NCI-H2107 treated with DMSO at 0.1 percent for 48 hours (cell line): ENCODE measurements around the gene ZMYND12.
A peak's percentile ranks its signal among the peaks of the same experiment; 100 is the strongest.

ENCODE experiments used
- DNase-seq: peaks from one replicate; lab custom pipeline; 2025; ENCODE audit not compliant: unreplicated experiment; lab: John Stamatoyannopoulos, UW

Gene ZMYND12

DNA sequence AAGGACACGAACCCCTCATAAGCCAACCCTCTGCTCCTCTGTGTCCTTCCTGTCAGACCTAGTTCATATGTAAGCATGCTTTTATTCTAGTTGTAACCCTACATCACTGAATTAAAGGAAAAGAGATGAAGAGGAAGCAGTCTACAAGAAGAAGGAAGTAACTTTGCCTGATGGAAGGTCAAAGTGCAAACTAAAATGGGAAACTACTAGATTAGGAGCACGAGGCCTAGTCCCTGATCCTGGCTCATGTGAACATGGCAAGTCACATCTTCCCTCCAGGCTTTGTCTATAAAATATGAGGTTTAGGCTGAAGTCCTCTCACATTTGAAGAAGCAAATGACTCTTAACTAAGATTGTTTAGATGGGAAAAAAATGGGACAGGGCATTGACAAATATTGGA, 13.2 kb downstream of the ZMYND12 start:
- DNase-seq = no peak

DNA sequence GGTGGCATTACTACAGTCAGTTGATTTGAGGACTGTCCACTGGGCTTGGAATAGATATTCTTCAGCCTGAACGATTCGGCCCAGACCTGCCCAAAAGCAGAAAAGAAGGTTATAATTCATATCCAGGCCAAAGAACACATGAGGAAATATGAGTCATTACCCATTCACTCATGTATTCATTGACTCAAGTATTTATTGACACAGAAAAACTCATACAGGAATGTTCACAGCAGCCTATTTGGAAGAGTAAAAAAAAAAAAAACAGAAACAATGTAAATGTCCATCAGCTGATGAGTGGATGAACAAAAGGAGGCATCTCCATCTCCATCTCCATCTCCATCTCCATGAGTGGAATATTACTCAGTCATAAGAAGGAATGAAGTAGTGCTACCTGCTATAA, 15.9 kb downstream of the ZMYND12 start:
- no peak for DNase-seq

DNA sequence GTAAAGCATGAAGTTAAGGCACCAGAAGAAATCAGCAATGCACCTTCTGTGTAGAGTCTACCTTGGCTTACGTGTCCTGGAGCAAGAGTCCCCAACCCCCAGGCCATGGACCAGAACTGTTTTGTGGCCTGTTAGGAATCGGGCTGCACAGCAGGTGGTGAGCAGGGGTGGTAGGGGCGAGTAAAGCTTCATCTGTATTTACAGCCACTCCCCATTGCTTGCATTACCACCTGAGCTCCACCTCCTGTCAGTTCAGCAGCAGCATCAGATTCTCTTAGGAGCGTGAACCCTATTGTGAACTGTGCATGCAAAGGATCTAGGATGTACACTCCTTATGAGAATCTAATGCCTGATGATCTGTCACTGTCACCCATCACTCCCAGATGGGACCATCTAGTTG, 21.5 kb downstream of the ZMYND12 start:
- no peak for DNase-seq

DNA sequence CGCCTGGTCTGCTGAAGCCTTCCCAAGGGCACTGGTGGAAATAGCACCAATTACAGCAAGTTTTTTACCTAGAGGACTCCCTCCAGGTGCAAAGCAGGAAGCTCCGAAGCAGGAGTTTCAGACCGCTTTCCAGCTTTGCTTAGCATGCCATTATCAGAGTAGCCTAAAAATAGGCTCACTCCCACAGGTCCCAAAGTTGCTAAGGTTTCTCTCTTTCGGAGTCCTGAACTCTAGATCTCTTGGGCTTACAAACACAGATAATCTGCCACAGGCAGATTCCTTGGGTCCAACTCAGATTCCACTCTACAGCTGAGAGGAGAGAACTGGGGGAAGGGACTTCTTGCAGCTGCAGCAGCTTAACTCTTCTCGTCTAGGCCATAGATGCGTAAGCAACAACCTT, 22.5 kb downstream of the ZMYND12 start:
- DNase-seq = no peak

DNA sequence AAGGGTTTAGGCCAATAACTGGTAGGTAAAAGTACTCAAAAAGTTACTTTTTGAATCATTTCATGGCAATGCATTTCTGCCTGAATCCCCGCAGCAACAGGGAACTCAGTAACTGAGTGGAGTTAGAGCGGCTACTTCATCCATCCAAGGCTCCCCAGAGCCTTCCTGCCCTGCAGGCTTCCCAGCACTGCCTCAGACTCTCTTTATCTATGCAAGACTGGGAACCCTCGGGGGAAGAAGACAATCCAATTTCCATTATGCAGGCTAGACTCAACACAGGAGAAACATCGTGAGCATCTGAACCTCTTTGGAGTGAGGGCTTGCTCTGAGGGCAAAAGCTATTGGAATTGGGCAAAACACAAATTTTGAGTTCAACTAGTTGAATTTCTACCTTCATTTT, 23.1 kb downstream of the ZMYND12 start:
- DNase-seq = no peak

DNA sequence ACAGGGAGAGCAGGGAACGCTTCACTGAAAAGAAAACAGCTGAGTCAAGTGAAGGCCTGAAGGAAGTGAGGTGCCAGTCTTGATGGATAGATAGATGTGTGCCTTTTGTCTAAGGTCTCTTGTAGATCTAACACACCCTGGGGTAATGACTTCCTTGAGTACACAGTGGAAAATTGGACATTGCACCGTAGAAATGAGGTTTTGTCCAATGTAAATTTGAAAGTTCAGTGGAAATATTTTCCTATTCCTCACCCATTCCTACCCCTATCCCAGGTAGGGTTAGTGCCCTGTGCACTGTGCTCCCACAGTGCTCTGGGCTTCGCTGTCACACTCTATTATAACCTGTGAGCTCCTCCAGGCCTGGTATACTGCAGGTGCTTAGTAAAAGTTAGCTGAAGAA, 24.3 kb downstream of the ZMYND12 start:
- DNase-seq = no peak

DNA sequence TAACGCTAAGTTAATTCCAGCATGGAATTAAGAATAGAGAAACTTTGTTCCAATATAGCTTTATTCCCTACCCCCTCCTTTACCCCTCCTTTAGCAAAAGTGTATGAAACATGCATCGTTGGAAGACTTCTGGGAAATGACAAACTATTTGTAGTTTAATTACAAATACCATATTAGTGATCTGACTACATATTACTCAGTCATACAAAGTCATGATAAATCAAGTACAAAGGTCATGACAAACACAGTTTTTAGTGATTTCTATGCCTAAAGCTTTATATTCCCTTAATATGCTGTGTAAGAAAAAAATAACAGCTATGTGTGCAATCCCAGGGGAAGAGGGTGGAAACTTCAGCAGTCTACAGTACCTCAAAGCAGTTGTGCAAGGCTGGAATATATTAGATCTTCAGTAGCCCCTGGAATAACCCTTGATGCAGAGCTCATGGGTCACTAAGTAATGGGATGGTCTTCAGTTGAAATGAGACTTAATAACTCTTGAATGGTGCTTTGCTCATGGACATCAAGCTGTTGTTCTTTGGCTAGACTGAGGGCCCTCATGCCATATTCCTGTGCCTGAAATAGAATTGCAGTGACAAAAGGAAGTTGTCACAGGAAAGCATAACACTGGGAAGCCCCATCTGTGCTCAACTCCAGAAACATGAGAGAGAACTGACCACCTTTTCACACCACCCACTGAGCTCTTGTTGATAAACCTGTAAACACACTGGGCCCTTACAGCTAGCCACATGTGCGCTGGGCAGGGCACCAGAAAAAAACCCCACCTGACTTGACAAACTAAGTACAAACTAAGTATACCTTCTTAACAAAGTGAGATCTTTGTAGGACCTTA, 25.3 kb downstream of the ZMYND12 start:
- DNase-seq = no peak

DNA sequence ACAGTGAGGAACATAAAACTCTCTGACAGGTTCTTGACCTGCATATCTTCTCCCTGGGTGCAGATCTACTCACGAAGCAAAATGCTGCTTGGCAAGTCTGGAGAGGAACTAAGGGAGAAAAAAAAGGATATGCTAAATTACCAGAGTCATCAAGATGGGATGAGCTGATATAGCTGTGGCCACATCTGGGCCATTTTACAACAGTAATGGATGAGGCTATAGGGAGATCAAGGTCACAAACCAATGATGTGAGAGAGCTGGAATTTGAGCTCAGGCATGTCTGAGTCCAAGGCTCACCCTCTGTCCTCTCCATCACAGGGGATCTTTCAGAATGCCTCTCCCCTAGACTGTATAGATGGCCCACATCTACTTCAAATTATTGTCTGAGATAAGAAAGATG, 26.2 kb downstream of the ZMYND12 start:
- DNase-seq = no peak

DNA sequence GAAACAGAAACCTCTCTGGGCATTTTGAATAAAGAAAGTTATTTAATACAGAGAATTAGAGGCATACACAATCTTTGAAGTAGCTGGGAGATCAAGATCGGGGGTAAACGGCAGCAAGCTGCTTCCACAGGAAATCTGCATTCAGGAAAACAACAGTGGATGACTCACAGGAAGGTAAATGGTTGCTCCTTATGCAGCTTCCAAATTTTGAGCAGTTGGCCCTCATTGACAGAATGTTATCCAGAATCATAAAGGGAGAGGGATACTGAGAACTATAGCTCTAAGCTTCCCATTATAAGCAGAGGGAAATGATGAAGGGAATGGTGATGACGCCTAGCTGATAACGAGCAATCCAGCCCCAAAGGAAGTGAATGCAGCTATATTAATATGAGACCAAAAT, 28.6 kb downstream of the ZMYND12 start:
- DNase-seq = no peak

DNA sequence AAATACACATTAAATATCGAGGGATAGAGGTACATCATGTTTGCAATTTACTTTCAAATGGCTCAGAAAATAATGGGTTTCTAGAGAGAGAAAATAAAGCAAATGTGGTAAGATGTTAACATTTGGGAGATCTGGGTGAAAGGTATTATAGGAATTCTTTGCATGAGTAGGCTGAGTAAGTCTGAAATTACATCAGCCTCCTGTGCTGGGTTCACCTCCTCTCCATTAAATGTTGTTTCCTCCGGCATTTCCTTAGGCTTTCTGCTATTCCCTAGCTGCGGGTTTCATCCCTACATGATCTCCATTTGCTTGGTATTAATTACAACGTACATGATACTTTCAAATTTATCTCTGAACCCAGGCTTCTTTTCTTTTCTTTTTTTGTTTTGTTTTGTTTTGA, 31.6 kb downstream of the ZMYND12 start:
- DNase-seq = no peak

DNA sequence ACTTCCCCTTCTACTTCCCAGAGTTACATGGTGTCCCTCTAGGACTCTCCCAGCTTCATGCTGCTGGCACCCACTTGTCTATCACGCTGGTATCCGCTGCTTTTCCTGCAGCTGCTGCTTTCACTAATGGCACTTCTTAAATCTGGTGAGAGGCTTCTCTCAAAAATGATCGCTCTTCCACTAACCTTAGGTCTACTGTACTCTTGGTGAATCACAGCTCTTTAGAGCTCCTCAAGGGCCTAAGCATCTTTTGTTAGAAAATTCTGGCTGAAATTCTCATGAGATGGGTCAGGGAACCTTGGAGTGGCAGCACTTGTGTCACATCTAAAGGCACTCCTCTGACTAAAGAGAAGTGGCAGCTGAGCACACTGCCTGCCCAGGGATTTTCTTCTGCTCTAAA, 32.1 kb downstream of the ZMYND12 start:
- peak; percentile 92 for DNase-seq

DNA sequence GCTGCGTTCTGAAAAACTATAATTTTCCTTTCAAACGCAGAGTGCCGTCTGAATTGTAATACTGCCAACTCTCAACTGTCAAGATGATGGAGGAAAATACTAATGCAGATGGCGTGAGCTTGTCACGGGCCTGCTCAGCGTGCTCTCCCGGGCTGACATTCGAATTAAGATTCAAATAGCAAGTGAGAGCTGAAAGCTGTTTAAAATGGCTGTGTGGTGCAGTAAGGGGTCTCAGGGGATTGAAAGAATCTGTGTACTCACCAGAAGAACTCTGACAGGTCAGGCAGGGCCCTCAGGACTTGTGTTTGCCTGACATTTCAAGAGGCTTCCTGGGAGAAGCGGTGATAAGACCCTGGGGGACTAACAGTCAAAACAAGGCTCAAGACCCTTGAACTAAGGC, 33.1 kb downstream of the ZMYND12 start:
- DNase-seq = peak; percentile 73

DNA sequence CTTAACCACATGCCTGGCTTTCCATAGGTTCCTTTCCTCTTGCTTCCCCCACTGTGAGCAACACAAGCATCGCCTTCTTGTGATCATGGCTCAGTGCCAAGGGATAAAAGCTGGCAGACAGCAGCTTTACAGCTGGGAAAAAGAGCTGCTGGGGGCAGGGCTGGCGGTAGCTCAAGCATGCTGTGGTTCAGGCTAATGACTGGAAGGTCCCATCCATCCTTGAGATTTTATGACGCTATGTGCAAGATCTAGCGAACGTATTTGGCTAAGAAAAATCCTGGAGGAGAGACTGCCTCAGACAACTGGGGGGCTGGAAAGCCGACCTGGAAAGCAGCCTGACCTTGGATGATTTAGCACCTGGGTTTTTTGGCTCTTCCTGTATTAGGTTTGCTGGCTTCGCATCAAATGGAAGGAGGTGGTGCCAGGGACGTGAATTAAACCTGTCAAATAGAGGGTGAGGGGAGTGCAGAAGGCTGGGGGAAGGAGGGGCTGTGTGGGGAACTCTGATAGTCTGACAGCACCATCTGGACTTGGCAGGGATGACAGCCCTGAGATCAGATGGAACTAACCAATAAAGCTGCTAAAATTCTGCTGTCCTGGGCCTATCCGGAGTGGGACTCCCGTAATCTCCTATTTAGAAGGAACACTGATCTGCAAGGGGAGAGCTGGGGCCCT, 34.8 kb downstream of the ZMYND12 start:
- DNase-seq = peak; percentile 96

DNA sequence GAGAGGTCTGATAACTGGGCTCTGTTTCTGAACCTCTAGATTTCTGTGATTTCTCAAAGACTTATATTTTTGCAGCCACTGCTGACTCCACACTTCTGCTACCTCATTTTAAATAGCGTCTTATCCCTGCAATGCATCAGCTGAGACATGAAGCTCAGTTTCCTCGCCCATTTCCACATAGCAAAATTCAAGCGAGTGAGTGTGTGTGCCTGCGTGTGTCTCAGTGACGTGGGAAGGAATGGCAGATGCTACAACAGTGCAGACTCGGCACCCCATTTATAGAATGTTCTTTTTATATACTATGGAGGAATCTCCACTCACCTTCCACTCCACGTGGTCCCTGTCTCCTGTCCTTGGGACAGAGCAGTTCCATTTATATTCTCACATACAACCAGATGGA, 35.7 kb downstream of the ZMYND12 start:
- no peak for DNase-seq

DNA sequence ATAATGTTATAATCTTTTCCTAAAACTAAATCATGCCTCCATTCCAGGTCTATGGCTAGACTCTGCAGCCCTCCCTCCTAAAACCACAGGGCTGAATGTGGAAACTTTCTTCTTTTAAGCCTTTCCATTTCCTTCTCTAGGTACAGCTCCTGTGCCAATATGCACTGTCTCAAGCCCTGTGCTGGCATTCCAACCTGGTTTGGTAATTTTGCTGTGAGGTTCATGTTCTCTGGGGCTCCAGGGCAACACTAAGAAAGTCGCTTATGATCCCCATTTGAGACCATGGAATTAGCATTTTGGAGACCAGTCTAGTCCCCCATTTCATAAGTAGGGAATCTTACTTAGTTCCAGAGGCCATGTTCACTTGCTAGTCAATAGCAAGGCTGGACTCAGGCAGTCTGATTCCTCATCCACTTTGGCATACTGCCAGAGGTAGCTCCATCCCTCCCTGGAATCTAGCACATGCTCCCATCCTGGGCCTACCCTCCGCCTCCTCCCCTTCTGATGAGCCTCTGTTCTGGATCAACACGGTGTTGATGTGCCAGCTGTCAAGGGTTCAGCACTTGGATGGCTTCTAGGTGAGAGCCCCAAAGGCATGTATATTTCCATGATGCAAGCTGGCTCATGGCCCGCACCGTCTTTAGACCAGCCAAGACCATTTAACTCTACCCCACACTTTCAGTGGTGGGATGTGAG, 36.5 kb downstream of the ZMYND12 start:
- DNase-seq = no peak

DNA sequence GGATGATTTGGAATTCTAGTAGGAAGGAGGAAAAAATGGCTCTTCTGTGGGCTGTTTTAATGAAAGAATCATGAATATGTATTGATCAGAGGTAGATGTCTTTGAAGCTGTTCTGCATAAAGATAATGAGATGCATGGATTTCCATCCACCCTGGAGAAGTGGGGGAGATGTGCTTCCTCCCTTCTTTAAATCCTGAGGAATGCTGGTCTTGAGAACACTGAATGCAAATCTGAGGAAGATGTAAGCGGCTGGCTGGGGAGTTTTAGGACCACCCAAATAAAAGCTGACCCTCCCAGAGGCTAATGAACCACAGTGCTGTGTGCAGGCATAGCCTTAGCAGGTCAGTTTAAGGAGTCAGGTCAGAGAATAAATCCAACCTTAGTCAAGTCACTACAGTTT, 37.3 kb downstream of the ZMYND12 start:
- DNase-seq = no peak

DNA sequence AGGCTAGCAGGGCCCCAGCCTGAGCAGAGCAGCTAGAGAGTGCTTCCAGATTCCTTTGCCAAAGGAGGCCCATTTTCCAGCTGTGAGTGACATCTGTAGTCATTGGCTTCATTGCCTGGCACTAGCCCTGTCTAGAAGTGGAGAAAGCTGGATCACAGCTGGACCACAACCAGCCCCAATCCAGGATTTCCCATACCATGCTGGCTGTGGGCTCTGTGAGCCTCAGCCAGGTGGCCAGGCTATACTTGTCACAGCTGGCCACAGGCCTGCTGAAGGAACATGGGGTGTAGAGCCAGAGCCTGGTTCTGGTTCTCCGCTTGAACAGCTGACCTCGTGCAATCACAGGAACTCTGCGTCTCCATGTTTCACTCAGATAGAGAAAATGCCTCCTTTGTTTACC, 38.7 kb downstream of the ZMYND12 start:
- no peak for DNase-seq

DNA sequence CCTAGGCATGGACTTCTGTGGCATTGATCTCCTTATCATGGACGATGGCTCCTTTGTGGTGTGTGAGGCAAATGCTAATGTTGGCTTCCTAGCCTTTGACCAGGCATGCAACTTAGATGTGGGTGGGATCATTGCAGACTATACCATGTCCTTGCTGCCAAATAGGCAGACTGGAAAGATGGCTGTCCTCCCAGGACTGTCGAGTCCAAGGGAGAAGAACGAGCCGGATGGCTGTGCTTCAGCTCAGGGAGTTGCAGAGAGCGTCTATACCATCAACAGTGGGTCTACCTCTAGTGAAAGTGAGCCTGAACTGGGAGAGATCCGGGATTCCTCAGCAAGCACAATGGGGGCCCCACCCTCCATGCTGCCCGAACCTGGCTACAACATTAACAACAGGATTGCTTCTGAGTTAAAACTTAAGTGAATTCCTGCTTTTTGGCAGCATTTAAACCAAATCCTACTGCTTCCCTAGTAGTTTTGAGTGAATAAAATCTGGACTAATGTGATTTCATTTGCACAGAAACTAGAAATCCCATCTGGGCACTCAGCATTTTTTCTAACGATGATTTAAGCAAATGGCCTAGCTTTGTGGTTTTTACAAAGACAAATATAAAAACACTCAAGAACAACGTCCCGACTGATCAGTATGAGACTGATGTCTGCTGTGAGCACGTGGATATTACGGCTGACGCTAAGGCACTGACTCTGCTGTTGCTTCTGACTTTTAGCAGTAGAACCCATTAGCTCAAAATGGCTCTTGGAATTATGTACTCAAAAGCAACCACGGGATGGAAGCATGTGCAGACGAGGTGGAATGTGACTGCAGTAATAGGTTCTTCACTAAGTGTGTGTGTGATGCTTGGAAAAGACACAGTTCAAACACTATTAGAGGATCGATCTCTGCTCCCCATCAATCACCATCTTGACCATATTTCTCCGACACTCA, 41.0 kb downstream of the ZMYND12 start:
- DNase-seq = no peak

DNA sequence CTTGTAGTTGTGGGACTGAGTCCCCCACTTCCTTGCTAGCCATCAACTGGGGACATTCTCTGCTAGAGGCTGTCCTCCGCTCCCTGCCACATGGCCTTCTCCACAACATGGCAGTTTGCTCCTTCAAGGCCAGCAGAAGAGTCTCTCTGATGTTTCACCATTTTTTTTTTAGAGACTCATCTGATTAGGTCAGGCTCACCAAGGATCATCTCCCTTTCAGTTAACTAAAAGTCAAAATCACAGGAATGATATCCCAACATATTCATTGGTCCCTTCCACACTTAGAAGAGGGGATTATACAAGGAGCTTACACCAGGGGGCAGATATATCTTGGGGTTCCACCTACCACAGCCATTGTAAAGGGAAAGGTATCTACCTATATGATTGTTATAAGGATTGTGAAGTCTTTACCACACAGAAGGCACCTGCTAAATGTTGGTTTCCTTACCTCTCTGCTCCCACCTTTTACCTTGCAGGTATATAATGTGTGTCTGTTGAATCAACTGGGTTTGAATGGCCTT, 51.9 kb downstream of the ZMYND12 start:
- DNase-seq = no peak

DNA sequence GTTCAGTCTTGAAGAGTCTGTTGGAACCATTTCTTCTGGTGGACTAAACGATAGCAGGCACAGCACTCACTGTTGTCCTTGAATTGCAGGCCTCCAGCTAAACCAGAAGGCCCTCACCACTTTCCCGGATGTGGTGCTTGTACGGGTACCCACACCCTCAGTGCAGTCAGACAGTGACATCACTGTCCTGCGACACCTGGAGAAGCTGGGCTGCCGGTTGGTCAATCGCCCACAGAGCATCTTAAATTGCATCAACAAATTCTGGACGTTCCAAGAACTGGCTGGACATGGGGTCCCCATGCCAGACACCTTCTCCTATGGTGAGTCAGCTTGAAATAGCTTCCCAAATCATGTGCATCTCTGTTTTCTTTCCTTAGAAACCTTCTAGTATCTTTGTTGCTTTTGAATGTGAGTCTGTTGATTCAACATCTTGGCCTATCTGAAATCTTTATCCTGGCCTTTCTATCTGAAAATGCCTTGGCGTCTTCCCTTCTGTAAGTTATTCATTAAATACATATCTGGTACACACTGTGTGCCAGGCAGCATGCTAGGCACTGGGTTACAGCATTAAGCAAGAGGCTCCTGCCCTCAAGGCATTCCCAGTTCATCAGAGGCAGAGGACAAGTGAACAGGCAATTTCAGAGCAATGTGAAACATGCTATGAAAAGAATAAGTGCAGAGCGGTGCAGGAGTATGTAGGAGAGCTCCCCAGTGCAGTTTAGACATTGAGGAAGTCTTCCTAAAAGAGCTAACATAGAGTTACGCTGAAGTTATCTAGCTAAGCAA, 56.3 kb downstream of the ZMYND12 start:
- DNase-seq = no peak
